Neural cell (in vitro differentiated cells): ENCODE results near the gene ABHD2.

ENCODE experiments used
- CTCF ChIP-seq: fragments of 450-650 bp; IDR thresholded peaks from 2 replicates; pipeline ENCODE4 v1.5.1; 2014; ENCODE audit warnings: antibody characterized with exemption, mild to moderate bottlenecking, moderate library complexity; ENCODE audit not compliant: poor library complexity, severe bottlenecking
- REST ChIP-seq: IDR thresholded peaks from 2 replicates; pipeline ENCODE4 v1.6.1; 2012; ENCODE audit warnings: borderline replicate concordance

- TF ChIP-seq REST (no peak), CTCF (no peak)
These were observed 31.5 kb downstream of the ABHD2 start for GRCh38 chr15:89119489-89120478.
